ENCODE data around the gene HAUS1.

DNA sequence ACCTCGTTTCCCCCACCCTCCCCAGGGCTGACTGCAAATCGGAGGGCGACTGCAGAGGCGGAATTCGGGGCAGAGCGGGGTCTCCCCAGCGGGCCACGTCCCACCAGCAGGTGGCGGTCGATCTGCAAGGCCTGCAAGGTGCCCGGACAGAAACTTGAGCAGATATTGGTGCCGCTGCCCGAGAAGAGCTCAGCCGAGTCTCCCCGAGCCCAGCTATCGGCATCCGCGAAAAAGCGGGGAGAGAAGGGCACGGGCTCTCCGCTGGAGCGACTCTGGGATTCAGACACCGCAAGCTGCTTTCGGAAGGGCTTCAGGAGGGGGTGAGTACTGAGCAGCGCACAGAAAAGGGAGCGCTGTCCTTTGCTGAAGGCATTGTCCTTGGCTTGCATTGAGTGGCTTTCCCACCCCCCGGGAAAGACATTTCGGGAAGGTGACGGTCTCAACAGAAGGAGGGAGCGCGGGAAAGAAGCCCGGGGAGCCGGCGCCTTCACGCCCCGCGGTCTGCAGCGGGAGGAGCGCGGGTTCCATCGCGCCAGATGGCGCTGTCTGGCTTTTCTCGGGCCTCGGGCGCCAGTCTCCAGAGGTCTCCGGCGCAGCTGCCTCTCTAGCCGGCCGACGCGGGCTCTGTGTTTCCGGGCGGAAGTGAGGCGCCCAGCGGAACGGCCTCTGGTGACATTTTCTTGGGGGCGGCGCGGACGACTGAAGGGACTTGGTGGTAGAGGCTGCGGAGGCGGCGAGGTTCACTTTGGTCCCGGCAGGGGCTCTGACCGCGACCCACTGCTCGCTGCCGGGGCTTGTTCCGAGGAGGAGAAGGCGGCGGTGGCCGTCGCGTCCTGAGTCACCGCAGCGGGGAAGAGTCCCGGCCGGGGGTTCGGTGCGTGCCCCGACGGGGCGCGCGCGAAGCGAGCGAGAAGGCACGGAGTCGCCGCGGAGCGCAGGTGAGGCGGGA, 69.5 kb downstream of the HAUS1 start:
- TF ChIP-seq, protein P1, sequence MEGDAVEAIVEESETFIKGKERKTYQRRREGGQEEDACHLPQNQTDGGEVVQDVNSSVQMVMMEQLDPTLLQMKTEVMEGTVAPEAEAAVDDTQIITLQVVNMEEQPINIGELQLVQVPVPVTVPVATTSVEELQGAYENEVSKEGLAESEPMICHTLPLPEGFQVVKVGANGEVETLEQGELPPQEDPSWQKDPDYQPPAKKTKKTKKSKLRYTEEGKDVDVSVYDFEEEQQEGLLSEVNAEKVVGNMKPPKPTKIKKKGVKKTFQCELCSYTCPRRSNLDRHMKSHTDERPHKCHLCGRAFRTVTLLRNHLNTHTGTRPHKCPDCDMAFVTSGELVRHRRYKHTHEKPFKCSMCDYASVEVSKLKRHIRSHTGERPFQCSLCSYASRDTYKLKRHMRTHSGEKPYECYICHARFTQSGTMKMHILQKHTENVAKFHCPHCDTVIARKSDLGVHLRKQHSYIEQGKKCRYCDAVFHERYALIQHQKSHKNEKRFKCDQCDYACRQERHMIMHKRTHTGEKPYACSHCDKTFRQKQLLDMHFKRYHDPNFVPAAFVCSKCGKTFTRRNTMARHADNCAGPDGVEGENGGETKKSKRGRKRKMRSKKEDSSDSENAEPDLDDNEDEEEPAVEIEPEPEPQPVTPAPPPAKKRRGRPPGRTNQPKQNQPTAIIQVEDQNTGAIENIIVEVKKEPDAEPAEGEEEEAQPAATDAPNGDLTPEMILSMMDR (IDR thresholded peaks at IDR 0.05), result peak; percentile 81 to 87 (median 82)
- no peak for TF ChIP-seq POLR2A (IDR thresholded peaks at IDR 0.05)
